Fibroblast of pulmonary artery (primary cell): ENCODE data around the gene SGO2.
"Not testable (repeated sequence)": the region's sequence is repeated elsewhere in the genome, so short reads cannot be mapped to it uniquely, and the experiment has no call there.

Experiments used
- DNase-seq: peaks from one replicate; pipeline ENCODE4 v3.0.0-alpha.2; 2010; ENCODE audit warnings: low read depth
- H3K4me3 ChIP-seq: replicated peaks from 2 replicates; pipeline ENCODE4 v1.5.1; 2011; ENCODE audit warnings: low read depth, mild to moderate bottlenecking, control low read depth, low read length, moderate library complexity
- CTCF ChIP-seq: IDR thresholded peaks from 2 replicates; pipeline ENCODE4 v1.5.1; 2011; ENCODE audit warnings: mild to moderate bottlenecking, control low read depth, low read length, inconsistent platforms; ENCODE audit errors: missing control alignments

The SGO2 gene

GRCh38 chr2:200625958-200626363, 100.0 kb downstream of the SGO2 start:
- peak; percentile 55 for DNase-seq
- no peak for TF ChIP-seq CTCF
- no peak overlapping the region for H3K4me3 ChIP-seq

- DNase-seq: no peak
- TF ChIP-seq CTCF: no peak
These were observed 101.2 kb downstream of the SGO2 start for GRCh38 chr2:200627110-200627770.

GRCh38 chr2:200628461-200628860, 102.5 kb downstream of the SGO2 start:
- DNase-seq, H3K4me3 ChIP-seq: not testable (repeated sequence)

More at GRCh38 chr2:200627110-200627770, 101.2 kb downstream of the SGO2 start:
- H3K4me3 ChIP-seq: no peak overlapping the region

- DNase-seq: no peak
- H3K4me3 ChIP-seq: no peak overlapping the region
- TF ChIP-seq CTCF: no peak
These were observed 105.3 kb downstream of the SGO2 start for GRCh38 chr2:200631287-200631686.
